ENCODE measurements around the gene OCSTAMP. TPM values are rescaled to one million over a fixed set of nuclear protein-coding genes. Genes with fewer than 3 reads are reported as not detected.

OCSTAMP gene
- total and polyA plus RNA-seq, 2 donors from 2014 or later, result not detected

GRCh38 chr20:46584508-46584907 lies 34.1 kb upstream of the OCSTAMP start:
- H3K27me3 ChIP-seq (ENCODE audit: control insufficient read depth, insufficient read depth, low read length), result no peaks in the 10 kb centered on the region
- no peak overlapping the region for H3K27ac ChIP-seq (ENCODE audit: low read depth in 2 of 2, low read length in 2 of 2)
- peaks cover 0 to 23% (median 12%) of the 10 kb centered on the region in 3 donors for H3K36me3 ChIP-seq (ENCODE audit: control insufficient read depth in 2 of 3, insufficient read depth in 3 of 3, low read length in 3 of 3)
- no peak overlapping the region for H3K4me3 ChIP-seq (ENCODE audit: low read length in 3 of 3)
- H3K4me1 ChIP-seq (ENCODE audit: control insufficient read depth in 2 of 3, insufficient read depth in 2 of 3, low read depth in 1 of 3, low read length in 3 of 3), result no peaks in the 10 kb centered on the region
- DNase-seq, result no peak
- no peaks in the 10 kb centered on the region for H3K9me3 ChIP-seq (ENCODE audit: control insufficient read depth in 2 of 3, insufficient read depth in 1 of 3, low read length in 3 of 3)
- H3K9ac ChIP-seq (ENCODE audit: low read length in 3 of 3), result no peak overlapping the region
- intact Hi-C loops (cut with DNase I), result no loop called here
- no peak for TF ChIP-seq CTCF (IDR thresholded peaks at IDR 0.05; ENCODE audit: borderline replicate concordance, extremely low read depth, insufficient read depth)
- no peak for FAIRE-seq

- Histone ChIP-seq H3K27ac (ENCODE audit: low read depth in 2 of 2, low read length in 2 of 2) (no peak overlapping the region), H3K36me3 (ENCODE audit: control insufficient read depth in 2 of 3, insufficient read depth in 3 of 3, low read length in 3 of 3) (peaks cover 0 to 16% (median 12%) of the 10 kb centered on the region in 3 donors), H3K9me3 (ENCODE audit: control insufficient read depth in 2 of 3, insufficient read depth in 1 of 3, low read length in 3 of 3) (no peaks in the 10 kb centered on the region), H3K4me1 (ENCODE audit: control insufficient read depth in 2 of 3, insufficient read depth in 2 of 3, low read depth in 1 of 3, low read length in 3 of 3) (no peaks in the 10 kb centered on the region), H3K9ac (ENCODE audit: low read length in 3 of 3) (no peak overlapping the region), H3K4me3 (ENCODE audit: low read length in 3 of 3) (no peak overlapping the region), H3K27me3 (ENCODE audit: control insufficient read depth, insufficient read depth, low read length) (no peaks in the 10 kb centered on the region)
- FAIRE-seq (no peak), DNase-seq (no peak)
- intact Hi-C loops (cut with DNase I), result no loop called here
- TF ChIP-seq CTCF (IDR thresholded peaks at IDR 0.05; ENCODE audit: borderline replicate concordance, extremely low read depth, insufficient read depth), result no peak
Observed at GRCh38 chr20:46583411-46584214, 33.2 kb upstream of the OCSTAMP start.

GRCh38 chr20:46582648-46583047 lies 32.2 kb upstream of the OCSTAMP start:
- no peak for FAIRE-seq
- intact Hi-C loops (cut with DNase I), result no loop called here
- DNase-seq, result no peak

More at GRCh38 chr20:46582648-46583047, 32.2 kb upstream of the OCSTAMP start:
- Histone ChIP-seq H3K27ac (ENCODE audit: low read depth in 2 of 2, low read length in 2 of 2) (no peak overlapping the region), H3K9ac (ENCODE audit: low read length in 3 of 3) (no peak overlapping the region), H3K9me3 (ENCODE audit: control insufficient read depth in 2 of 3, insufficient read depth in 1 of 3, low read length in 3 of 3) (no peaks in the 10 kb centered on the region), H3K27me3 (ENCODE audit: control insufficient read depth, insufficient read depth, low read length) (no peaks in the 10 kb centered on the region), H3K4me3 (ENCODE audit: low read length in 3 of 3) (no peak overlapping the region), H3K4me1 (ENCODE audit: control insufficient read depth in 2 of 3, insufficient read depth in 2 of 3, low read depth in 1 of 3, low read length in 3 of 3) (no peaks in the 10 kb centered on the region), H3K36me3 (ENCODE audit: control insufficient read depth in 2 of 3, insufficient read depth in 3 of 3, low read length in 3 of 3) (peaks cover 0 to 13% (median 12%) of the 10 kb centered on the region in 3 donors)
- TF ChIP-seq CTCF (IDR thresholded peaks at IDR 0.05; ENCODE audit: borderline replicate concordance, extremely low read depth, insufficient read depth), result no peak

All from kidney (tissue), 14 donors.